GM12874 (cell line): Measurements from ENCODE around the gene SLC36A4.

Experiments used
- TF ChIP-seq, protein P1 (sequence below): IDR thresholded peaks from 2 replicates; pipeline ENCODE4 v1.5.1; 2011; ENCODE audit warnings: low read depth, mild to moderate bottlenecking, control low read depth, low read length, moderate library complexity; ENCODE audit not compliant: insufficient read depth

Gene SLC36A4

DNA sequence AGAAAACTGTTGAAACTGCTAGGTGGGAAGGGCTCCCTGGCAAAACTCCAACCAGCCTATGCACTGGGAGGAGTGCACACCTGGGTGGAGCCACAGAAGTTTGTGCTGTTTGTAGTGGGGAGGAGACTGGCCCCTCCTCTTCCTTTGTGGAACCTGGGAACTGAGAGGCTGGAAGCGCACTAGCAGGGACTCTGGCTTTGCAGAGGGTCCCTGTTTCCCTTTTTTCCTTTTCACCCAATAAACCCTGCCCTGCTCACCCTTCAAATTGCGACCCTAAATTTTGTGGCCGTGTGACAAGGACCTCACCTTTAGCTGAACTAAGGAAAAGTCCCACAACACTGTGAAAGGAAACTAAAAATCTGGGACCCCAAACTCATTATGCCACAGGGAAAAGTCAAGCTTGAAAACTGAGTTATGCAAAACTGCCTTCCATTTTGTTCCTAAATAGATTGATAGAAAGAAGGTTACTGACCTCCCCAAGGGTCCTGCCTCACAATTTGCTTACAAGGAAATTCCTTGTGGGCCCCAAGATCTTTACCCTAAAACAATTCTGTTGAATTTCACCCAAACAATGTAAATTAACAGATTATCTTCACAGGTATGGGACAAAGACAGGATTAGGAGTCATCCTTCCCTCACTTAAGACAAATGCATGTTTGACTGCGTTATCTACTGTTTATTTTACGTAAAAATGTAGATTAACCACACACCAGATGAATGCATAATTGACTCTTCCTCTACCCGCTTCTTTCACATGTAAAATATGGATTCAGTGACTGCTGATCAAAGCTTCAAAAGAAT is 81.0 kb downstream of the SLC36A4 start:
- TF ChIP-seq, protein P1, sequence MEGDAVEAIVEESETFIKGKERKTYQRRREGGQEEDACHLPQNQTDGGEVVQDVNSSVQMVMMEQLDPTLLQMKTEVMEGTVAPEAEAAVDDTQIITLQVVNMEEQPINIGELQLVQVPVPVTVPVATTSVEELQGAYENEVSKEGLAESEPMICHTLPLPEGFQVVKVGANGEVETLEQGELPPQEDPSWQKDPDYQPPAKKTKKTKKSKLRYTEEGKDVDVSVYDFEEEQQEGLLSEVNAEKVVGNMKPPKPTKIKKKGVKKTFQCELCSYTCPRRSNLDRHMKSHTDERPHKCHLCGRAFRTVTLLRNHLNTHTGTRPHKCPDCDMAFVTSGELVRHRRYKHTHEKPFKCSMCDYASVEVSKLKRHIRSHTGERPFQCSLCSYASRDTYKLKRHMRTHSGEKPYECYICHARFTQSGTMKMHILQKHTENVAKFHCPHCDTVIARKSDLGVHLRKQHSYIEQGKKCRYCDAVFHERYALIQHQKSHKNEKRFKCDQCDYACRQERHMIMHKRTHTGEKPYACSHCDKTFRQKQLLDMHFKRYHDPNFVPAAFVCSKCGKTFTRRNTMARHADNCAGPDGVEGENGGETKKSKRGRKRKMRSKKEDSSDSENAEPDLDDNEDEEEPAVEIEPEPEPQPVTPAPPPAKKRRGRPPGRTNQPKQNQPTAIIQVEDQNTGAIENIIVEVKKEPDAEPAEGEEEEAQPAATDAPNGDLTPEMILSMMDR: no peak

DNA sequence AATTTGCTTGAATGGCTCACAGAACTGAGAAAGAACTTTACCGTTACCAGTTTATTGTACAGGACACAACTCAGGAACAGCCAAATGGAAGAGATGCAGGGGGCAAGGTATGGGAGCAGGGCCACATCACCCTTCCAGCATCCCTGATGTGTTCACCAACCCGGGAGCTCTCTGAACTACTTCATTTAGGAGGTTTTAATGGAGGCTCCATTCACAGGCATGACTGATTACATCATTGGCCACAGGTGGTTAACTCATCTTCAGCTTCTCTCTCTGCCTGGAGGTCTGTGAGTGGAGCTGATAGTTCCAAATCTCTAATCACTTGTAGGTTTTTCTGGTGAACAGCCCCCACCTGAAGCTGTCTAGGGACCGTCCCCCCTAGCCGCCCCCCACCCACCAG is 83.5 kb downstream of the SLC36A4 start:
- TF ChIP-seq, protein P1: no peak

GRCh38 chr11:93113824-93114223 is 84.0 kb downstream of the SLC36A4 start:
- TF ChIP-seq, protein P1: no peak

DNA sequence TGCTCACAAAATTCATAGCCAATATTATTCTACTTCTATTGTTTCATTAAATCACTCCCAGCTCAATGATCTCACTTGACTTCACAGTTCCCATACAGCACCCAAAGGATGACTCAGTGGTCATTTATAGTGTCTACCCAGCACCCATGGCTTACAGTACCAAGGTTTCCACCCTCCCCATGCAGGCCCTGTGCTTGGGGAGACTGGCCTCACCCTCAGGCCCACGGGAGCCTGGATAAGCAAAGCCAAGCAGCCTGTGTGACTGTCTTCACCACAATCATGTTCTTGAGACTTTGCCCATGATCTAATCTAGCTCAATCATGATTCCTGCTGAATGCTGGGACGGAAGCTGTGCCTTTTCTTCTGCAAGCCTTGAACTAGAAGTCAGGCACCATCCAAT is 97.6 kb downstream of the SLC36A4 start:
- TF ChIP-seq, protein P1: no peak

DNA sequence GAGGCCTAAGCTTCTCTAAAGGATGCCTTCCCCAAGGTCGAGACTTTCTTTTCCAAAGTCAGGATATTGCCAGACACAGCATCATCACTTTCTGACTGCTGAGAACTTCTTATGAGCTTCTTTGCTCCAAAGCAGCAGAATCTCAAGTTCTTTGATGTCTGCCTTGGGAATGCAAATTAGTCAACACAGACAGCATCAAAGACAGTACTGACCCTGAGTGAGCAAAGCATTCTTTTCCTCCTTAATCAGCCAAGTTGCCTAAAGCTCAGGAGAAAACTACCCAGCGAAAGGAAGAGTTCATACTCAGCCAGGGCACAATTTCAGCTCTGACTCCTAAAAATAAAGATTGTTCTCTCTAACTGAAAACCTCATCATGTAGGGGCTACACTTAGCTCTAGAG is 98.0 kb downstream of the SLC36A4 start:
- TF ChIP-seq, protein P1: no peak
